GM13977 (cell line): ENCODE data around the gene GABRB2.

Experiments used
- DNase-seq: peaks from one replicate; pipeline ENCODE4 v3.0.0; 2012; ENCODE audit warnings: low spot score
- in situ Hi-C: fragments of 300-500 bp; cut with MboI; formaldehyde crosslinking; loops from one replicate; pipeline ENCODE4 v1.12.0; 2022; ENCODE audit warnings: low sequenced_read_pairs, low pct_unique_long_range_greater_than_20kb, mixed read lengths, inconsistent platforms; ENCODE audit not compliant: unreplicated experiment
- TF ChIP-seq, protein P1 (sequence below): IDR thresholded peaks from 2 replicates; pipeline ENCODE4 v1.5.1; 2012; ENCODE audit warnings: mild to moderate bottlenecking, control low read depth; ENCODE audit not compliant: insufficient read depth; ENCODE audit errors: extremely low read depth, missing control alignments

Gene GABRB2

DNA sequence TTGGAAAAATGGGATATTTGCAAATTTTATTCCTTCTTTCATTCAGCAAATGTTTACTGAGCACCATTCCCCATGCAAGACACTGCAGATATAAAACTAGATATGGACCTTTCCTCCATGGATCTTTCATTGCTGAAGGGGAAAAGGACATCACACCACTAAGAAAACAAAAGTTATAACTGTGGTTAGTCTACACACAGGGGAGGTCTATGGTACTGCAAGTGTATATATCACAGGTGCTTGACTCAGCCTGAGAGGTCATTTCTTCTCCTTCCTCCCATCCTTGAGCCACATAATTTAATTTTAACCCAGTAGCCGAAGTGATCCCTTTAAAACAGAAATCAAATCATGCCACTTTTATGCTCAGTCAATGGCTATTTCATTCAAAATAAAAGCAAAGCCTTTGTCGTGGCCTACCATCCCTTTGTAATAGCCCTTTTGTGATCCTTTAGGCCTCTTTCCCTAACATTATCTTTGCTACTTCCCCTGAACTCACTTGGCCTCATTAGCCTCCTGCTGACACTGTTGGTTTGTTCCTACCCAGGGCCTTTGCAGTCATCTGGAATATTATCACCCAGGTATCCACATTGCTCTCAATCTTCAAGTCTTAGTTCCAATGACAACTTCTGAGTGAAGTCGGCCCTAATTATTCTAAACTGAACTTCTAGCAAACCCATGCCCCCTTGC lies 213.2 kb downstream of the GABRB2 start:
- in situ Hi-C loops, result no loop called here
- TF ChIP-seq, protein P1, sequence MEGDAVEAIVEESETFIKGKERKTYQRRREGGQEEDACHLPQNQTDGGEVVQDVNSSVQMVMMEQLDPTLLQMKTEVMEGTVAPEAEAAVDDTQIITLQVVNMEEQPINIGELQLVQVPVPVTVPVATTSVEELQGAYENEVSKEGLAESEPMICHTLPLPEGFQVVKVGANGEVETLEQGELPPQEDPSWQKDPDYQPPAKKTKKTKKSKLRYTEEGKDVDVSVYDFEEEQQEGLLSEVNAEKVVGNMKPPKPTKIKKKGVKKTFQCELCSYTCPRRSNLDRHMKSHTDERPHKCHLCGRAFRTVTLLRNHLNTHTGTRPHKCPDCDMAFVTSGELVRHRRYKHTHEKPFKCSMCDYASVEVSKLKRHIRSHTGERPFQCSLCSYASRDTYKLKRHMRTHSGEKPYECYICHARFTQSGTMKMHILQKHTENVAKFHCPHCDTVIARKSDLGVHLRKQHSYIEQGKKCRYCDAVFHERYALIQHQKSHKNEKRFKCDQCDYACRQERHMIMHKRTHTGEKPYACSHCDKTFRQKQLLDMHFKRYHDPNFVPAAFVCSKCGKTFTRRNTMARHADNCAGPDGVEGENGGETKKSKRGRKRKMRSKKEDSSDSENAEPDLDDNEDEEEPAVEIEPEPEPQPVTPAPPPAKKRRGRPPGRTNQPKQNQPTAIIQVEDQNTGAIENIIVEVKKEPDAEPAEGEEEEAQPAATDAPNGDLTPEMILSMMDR, result no peak
- DNase-seq, result no peak

DNA sequence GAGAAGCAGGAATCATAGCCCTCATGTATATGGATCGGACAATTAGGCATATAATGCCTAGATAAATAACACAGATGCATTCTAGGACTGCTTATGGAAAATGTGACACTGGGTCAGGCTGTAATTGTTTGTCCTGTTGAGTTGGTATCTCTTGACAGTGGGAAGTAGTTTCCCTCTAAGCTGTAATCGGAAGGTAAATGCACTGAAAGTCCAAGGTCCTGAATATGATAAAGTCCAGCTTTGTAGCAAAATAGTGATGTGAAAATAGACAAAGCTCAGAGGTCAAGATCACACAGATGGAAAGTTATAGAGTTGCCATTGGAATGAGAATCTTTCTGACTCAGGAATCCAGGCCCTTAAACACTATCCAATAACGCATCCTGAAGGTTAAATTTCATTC lies 214.2 kb downstream of the GABRB2 start:
- in situ Hi-C loops, result no loop called here
- TF ChIP-seq, protein P1, result no peak
- no peak for DNase-seq

DNA sequence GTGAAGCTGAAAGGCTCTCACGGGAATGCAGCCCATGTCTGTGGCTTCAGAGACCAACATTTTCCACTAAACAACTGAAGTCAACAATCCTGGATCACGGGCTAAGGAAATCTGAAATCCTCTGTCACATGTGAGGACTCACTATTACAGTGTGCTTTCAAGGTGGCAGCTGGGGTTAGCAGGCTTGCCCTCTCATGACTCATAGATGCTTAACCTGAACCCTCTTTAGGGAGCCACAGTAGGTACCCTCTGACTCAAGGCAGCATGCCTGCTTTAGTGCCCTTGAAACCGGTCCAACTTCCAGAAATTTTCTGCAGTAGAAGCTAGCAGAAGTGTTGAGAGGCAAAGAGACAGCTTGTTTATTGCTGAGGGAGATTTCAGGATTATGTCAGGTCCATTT lies 232.5 kb downstream of the GABRB2 start:
- TF ChIP-seq, protein P1, result no peak
- DNase-seq, result no peak
- in situ Hi-C loops, result no loop called here

DNA sequence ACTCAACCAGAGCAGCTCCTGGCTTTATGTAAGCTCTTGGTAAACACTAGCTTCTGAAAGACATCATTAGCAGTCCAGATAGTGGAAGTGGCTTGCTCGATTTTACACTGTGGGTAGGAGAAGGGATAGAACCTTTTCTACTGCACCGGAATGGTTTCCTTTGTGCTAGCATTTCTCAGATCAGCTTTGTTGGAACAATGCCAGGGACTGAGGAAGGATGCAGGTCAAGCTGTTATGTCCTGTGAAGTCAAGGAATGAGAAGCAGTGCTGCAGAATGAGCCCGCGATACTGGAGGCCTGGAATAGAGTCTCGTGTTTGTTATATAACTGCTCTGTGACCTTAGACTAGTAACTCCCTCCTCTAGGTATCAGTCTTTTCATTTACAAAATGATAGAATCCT lies 233.6 kb downstream of the GABRB2 start:
- in situ Hi-C loops, result no loop called here
- no peak for DNase-seq
- TF ChIP-seq, protein P1, result no peak

DNA sequence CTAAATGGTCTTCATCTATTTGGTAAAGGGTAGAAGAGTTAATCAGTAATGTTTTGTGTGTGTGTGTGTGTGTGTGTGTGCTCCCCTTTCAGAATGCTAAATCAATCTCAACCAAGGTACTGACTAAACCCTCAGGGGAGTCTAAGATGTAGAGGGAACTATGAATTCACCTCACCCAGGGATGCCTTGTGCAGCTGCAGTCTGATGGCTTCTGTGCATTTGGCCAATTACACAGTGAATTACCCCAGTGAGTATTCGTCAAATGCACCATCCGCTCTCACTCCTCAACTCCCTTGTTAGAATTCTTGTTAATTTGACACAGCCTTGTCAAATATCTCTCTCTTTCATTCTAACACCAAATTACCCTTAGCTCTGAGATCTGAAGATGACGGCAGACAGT lies 234.6 kb downstream of the GABRB2 start:
- DNase-seq, result no peak
- in situ Hi-C loops, result no loop called here
- TF ChIP-seq, protein P1, result no peak

DNA sequence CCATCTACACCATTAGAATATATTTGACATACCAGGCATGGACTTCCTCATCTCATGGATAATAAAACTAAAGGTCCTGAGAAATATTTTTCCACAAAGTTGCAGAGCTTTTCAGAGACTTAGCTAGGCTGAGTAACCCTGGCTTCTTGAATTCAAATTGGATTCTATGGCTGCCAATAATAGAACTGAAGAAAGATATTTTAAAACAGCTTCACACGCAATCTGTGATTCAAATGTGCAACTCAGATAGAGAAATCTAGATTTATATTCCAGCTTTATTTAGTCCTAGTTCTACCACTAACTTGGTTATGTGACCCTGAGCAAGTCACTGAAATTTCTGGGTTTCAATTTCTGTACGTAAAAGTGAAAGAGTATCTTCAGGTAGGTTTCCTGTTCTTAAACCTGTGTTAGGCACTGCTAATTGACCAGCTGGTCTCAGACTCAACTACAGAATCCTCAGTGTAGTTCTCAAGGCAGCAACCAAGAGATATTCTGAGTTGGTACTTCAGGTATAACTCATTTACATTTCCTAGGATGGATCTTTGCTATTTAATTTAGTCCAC lies 235.3 kb downstream of the GABRB2 start:
- in situ Hi-C loops, result no loop called here
- TF ChIP-seq, protein P1, result no peak
- DNase-seq, result peak; percentile 40
